ENCODE results near the gene FHIT. TPM values are rescaled to one million over a fixed set of nuclear protein-coding genes. Genes with fewer than 3 reads are reported as not detected.

FHIT gene
- total and polyA plus RNA-seq, 8 donors = 1.8 to 10.6 (median 7.1) TPM

GRCh38 chr3:60737633-60738399, 513.4 kb downstream of the FHIT start:
- DNase-seq = no peak
- 51 to 74% (median 66%) methylated on average over 8 of the region's 8 CpGs for WGBS, 5 donors
- Histone ChIP-seq H3K4me3 (no peak overlapping the region), H3K27ac (no peak overlapping the region), H3K4me1 (no peaks in the 10 kb centered on the region), H3K9me3 (no peaks in the 10 kb centered on the region), H3K36me3 (no peaks in the 10 kb centered on the region), H3K27me3 (no peaks in the 10 kb centered on the region)
- no peak for TF ChIP-seq POLR2AphosphoS5 (IDR thresholded peaks at IDR 0.05)
- no peak for TF ChIP-seq POLR2A (IDR thresholded peaks at IDR 0.05)
- intact Hi-C loops (cut with DNase I; ENCODE audit: low total_unique reads) = no loop called here

- TF ChIP-seq POLR2AphosphoS5 (IDR thresholded peaks at IDR 0.05) (no peak), CTCF (IDR thresholded peaks at IDR 0.05) (no peak), EP300 (IDR thresholded peaks at IDR 0.05) (no peak)
- Histone ChIP-seq H3K27ac (no peak overlapping the region), H3K27me3 (no peaks in the 10 kb centered on the region), H3K4me3 (no peak overlapping the region), H3K9me3 (no peaks in the 10 kb centered on the region), H3K4me1 (no peaks in the 10 kb centered on the region), H3K36me3 (no peaks in the 10 kb centered on the region)
- intact Hi-C loops (cut with DNase I; ENCODE audit: low total_unique reads) = no loop called here
- 94 to 97% (median 97%) methylated on average over 9 of the region's 9 CpGs for WGBS, 5 donors
- no peak for DNase-seq
Measured at GRCh38 chr3:60730371-60730770, 520.9 kb downstream of the FHIT start.

- Histone ChIP-seq H3K4me1 (no peaks in the 10 kb centered on the region), H3K36me3 (no peaks in the 10 kb centered on the region), H3K27ac (no peak overlapping the region), H3K9me3 (no peaks in the 10 kb centered on the region), H3K4me3 (no peak overlapping the region), H3K27me3 (no peaks in the 10 kb centered on the region)
- WGBS, 5 donors = 93 to 97% (median 95%) methylated on average over 6 of the region's 6 CpGs
- intact Hi-C loops (cut with DNase I; ENCODE audit: low total_unique reads) = no loop called here
- no peak for DNase-seq
- TF ChIP-seq POLR2A (IDR thresholded peaks at IDR 0.05) = no peak
- TF ChIP-seq EP300 (IDR thresholded peaks at IDR 0.05) = no peak
- TF ChIP-seq CTCF (IDR thresholded peaks at IDR 0.05) = no peak
- no peak for TF ChIP-seq POLR2AphosphoS5 (IDR thresholded peaks at IDR 0.05)
Measured at GRCh38 chr3:60729056-60729455, 522.2 kb downstream of the FHIT start.

GRCh38 chr3:60728006-60728405, 523.2 kb downstream of the FHIT start:
- H3K4me3 ChIP-seq = no peak overlapping the region
- H3K4me1 ChIP-seq = no peaks in the 10 kb centered on the region
- no peaks in the 10 kb centered on the region for H3K36me3 ChIP-seq
- intact Hi-C loops (cut with DNase I; ENCODE audit: low total_unique reads) = no loop called here
- TF ChIP-seq CTCF (IDR thresholded peaks at IDR 0.05) (no peak), EP300 (IDR thresholded peaks at IDR 0.05) (no peak), POLR2AphosphoS5 (IDR thresholded peaks at IDR 0.05) (no peak), POLR2A (IDR thresholded peaks at IDR 0.05) (no peak)
- H3K9me3 ChIP-seq = no peaks in the 10 kb centered on the region
- DNase-seq = no peak
- no peaks in the 10 kb centered on the region for H3K27me3 ChIP-seq
- H3K27ac ChIP-seq = no peak overlapping the region
- 39 to 50% (median 47%) methylated on average over 1 of the region's 1 CpG for WGBS, 5 donors

GRCh38 chr3:60720736-60721135, 530.5 kb downstream of the FHIT start:
- Histone ChIP-seq H3K4me3 (no peak overlapping the region), H3K27ac (no peak overlapping the region), H3K27me3 (no peaks in the 10 kb centered on the region), H3K9me3 (no peaks in the 10 kb centered on the region), H3K36me3 (no peaks in the 10 kb centered on the region), H3K4me1 (no peaks in the 10 kb centered on the region)
- TF ChIP-seq POLR2A (IDR thresholded peaks at IDR 0.05) = no peak
- no peak for TF ChIP-seq EP300 (IDR thresholded peaks at IDR 0.05)
- TF ChIP-seq POLR2AphosphoS5 (IDR thresholded peaks at IDR 0.05) = no peak
- no peak for TF ChIP-seq CTCF (IDR thresholded peaks at IDR 0.05)
- DNase-seq = no peak
- intact Hi-C loops (cut with DNase I; ENCODE audit: low total_unique reads) = no loop called here
- WGBS, 5 donors = 67 to 94% (median 88%) methylated on average over 2 of the region's 2 CpGs
